HG03280 (cell line): ENCODE data around the gene NLRP13.
"Not testable (repeated sequence)": the region's sequence is repeated elsewhere in the genome, so short reads cannot be mapped to it uniquely, and the experiment has no call there.

Source experiments
- ATAC-seq: cut with Tn5 transposase; IDR thresholded peaks from one replicate; pipeline ENCODE4 v1.9.1; 2021; ENCODE audit warnings: mild to moderate bottlenecking, moderate library complexity; ENCODE audit not compliant: unreplicated experiment

NLRP13 gene, protein sequence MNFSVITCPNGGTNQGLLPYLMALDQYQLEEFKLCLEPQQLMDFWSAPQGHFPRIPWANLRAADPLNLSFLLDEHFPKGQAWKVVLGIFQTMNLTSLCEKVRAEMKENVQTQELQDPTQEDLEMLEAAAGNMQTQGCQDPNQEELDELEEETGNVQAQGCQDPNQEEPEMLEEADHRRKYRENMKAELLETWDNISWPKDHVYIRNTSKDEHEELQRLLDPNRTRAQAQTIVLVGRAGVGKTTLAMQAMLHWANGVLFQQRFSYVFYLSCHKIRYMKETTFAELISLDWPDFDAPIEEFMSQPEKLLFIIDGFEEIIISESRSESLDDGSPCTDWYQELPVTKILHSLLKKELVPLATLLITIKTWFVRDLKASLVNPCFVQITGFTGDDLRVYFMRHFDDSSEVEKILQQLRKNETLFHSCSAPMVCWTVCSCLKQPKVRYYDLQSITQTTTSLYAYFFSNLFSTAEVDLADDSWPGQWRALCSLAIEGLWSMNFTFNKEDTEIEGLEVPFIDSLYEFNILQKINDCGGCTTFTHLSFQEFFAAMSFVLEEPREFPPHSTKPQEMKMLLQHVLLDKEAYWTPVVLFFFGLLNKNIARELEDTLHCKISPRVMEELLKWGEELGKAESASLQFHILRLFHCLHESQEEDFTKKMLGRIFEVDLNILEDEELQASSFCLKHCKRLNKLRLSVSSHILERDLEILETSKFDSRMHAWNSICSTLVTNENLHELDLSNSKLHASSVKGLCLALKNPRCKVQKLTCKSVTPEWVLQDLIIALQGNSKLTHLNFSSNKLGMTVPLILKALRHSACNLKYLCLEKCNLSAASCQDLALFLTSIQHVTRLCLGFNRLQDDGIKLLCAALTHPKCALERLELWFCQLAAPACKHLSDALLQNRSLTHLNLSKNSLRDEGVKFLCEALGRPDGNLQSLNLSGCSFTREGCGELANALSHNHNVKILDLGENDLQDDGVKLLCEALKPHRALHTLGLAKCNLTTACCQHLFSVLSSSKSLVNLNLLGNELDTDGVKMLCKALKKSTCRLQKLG

GRCh38 chr19:55931936-55932386 lies at the start of gene NLRP13:
NLRP13 (minus strand) TSS chr19:55932336; CDS start chr19:55932311, 25 bp downstream.
- no peak for ATAC-seq

GRCh38 chr19:55980415-55980814 lies 48.3 kb upstream of the NLRP13 start:
- ATAC-seq = no peak

- no peak for ATAC-seq
These were observed 41.8 kb upstream of the NLRP13 start for GRCh38 chr19:55973982-55974381.

DNA sequence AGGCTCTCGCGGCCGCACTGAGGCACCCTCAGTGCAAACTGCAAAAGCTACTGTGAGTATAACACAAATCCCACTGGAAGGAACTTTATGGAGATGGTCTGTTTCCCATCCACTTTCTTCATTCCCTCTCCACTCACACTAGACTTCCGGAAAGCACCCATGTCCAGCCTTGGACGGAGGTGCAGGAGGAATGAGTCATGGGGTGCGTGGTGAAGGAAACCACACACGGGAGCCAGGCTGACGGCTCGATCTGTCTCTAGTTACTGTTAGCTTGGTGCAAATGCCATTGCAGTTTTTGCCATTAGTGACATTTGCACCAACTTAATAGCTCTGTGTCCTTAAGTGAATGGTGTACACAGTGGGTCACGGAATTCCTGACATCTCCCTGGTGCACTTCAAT lies 30.1 kb upstream of the NLRP13 start:
- ATAC-seq = no peak

DNA sequence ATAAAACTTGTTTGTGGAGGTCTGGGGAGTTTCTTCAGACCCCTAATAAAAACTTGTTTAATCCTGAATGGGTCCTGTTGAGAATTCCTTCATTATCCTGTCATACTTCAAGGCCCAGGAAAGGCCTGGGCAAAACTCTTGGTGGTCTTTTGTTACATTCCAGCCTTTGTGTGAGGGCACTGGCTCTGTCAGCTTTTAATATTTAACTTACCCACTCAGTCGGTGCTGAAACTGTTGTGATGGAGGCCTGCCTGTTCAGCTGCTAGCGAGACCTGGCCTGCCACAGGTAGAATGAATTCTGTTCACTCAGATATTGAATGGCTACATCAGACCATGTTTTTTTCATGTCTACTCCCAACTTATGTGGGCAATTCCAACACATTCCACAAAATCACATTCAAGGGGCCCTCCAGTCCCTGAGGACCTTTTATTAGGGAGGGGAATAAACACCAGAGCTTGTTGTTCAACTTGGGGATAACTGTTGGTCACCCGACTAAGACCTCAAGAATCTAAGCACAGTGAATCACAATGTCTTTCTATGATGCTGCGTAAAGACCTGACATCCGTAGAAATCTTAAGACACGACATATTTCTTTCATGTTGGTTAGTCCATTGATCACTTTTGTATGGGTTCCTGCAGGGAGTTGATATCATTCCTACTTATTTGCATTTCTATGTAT lies 28.0 kb upstream of the NLRP13 start:
- no peak for ATAC-seq

DNA sequence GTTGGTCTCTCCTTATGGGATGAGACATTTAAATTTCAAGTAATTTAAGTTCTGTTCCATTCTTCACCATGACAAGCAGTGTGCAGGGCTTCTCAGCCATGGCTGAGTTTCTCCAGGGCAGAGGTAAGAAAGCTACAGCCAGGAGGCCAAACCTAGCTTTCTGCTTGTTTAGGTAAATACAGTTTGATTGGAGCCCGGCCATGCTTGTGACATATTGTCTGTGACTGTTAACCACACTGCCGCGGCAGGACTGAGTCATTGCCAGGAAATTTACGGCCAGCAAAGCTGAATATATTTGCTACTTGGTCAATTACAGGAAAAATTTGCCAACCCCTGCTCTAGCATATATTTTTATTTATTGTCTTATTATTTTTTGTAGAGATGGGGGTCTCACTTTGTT lies 26.2 kb upstream of the NLRP13 start:
- no peak for ATAC-seq

GRCh38 chr19:55956431-55956830 lies 24.3 kb upstream of the NLRP13 start:
- ATAC-seq = no peak

DNA sequence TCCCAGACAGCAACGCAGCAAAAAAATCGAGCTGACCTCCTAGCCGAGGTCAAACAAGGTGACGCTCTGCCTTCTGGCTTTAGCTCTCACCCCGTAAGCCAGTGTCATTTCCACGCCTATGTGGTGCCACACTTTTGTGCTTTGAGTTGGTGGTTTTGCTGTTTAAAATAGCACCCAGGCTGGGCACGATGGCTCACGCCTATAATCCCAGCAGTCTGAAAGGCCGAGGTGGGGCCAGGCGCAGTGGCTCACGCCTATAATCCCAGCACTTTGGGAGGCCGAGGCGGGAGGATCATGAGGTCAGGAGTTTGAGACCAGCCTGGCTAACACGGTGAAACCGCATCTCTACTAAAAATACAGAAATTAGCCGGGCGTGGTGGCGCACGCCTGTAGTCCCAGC lies 18.4 kb upstream of the NLRP13 start:
- ATAC-seq = not testable (repeated sequence)

DNA sequence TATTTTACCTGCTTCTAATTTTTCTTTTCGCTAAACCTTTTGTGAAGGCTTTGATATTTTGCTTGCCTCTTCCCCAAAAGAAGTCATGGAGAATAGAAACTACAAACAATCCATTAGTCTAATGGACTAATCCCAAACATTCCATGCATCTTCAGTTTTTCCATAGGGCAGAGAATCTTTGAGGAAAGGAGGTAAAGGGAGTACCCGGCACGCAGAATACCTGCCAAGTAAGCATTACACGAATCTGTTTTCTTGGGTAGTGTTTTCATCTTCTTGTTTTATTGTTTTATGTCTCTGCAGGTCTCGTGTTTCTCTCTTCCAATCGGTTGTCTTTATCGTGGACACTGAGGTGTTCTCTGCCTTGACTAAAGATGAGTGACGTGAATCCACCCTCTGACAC lies 15.4 kb upstream of the NLRP13 start, which contains the start of gene NLRP8:
Gene NLRP8 (plus strand): TSS at position 301 of the 400 bp plus-strand sequence.
- ATAC-seq = no peak

- ATAC-seq = no peak
These were observed 8.2 kb upstream of the NLRP13 start for GRCh38 chr19:55940306-55940705.

DNA sequence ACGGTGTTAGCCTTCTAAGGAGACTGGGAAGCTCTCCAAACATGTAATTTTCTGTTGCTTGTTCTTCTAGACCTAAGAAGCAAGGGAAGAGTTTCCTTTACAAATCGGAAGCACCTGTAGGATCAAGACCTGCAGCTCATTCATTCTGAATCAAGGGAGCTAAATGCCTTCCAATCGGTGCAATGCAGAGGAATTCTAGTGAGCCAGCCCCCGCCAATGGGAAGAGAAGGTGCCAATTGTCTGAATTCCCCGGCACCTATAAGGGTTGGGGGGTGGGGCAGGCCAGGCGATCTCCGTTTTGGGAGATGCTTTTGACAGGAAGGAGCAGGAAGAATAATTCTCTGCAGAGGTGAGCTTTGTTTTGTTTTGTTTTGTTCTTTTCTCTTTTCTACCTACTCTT lies 7.1 kb upstream of the NLRP13 start:
- no peak for ATAC-seq

DNA sequence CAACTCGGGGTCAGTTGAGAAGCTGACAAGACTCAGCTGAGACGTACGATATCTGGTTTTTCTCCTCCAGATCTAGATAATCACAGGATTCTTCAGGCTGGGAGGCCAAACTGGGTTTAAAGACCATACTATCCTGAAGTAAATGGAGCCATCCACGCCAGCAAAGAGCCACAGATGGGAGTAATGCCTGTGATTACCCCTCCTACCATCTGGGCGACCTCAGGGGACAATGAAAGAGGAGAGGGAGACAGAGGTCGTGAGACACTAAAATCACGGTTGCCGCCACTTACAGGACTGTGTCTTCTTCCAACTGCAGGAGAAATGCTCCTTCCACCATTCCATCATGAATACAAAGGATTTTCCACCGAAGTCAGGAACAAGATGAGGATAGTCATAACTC lies 3.1 kb upstream of the NLRP13 start:
- no peak for ATAC-seq

GRCh38 chr19:55930996-55931515 lies 1.1 kb downstream of the NLRP13 start:
- no peak for ATAC-seq

- ATAC-seq = not testable (repeated sequence)
These were observed 2.9 kb downstream of the NLRP13 start for GRCh38 chr19:55929258-55929657.

DNA sequence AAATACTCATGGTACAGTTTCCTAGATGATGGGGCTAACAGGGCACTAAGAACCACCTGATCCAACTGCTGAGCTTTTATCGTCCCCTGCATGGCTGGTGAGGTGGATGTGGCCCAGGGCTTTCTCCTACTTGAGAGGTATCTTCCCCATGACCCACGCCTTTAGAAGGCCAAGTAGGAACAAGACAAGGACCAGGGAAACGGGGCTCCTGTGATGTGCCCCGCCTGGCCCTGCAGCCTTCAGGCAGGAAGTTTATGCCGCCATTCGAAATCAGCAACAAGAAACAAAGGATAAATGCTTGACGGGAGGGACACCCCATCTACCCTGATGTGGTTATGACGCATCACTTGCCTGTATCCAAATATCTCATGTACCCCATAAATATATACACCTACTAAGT lies 4.1 kb downstream of the NLRP13 start:
- no peak for ATAC-seq

GRCh38 chr19:55923556-55923955 lies 8.6 kb downstream of the NLRP13 start:
- ATAC-seq = no peak

DNA sequence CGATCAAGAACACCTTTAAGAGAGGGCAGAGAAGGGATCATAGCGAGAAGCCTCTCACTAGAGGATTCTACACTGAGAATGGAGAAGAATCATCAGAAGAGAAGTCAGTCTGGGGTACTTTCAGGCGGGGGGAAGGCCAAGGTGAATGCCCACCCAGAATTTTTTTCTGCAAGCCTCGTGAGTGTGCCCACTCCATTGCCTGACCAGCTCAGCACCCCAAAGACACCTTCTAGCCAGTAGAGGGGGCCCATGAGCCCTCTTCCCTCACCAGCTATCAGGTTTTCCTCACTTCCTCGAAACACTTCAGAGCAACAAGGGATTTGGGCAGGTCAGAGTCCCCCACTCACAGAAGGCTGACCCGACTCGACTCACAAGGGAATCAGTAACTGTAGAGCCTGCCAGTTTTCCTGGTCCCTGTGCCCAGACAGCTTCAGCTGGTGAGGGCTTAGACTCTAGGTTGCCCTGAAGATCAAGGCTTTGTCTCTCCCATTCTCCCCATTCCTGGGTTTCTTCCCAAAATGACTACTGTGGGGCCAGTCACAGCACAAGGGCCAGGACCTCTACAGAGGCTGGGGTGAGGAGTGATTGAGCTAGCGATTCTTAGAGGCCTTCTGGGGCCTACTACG lies 18.4 kb downstream of the NLRP13 start:
- ATAC-seq = no peak

DNA sequence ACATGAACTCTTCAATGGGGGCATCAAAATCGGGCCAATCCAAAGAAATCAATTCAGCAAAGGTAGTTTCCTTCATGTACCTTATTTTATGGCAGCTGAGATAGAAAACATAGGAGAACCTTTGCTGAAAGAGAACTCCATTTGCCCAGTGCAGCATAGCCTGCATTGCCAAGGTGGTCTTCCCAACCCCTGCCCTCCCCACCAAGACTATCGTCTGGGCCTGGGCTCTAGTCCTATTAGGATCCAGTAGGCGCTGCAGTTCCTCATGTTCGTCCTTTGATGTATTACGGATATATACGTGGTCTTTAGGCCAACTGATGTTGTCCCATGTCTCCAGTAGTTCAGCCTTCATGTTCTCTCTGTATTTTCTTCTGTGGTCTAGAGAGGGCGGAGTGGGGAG lies 19.2 kb downstream of the NLRP13 start:
- ATAC-seq = no peak

GRCh38 chr19:55909801-55910200 lies 22.3 kb downstream of the NLRP13 start:
- ATAC-seq = no peak

- ATAC-seq = no peak
These were observed 24.4 kb downstream of the NLRP13 start for GRCh38 chr19:55907746-55908145.
